Cardiac muscle cell (in vitro differentiated cells and primary cell): ENCODE data around the gene ANKRD33B. TPM values are rescaled to one million over a fixed set of nuclear protein-coding genes. Genes with fewer than 3 reads are reported as not detected.
"Not testable (repeated sequence)": the region's sequence is repeated elsewhere in the genome, so short reads cannot be mapped to it uniquely, and the experiment has no call there.

ENCODE experiments used
- DNase-seq, 2 donors: peaks; one replicate each; pipeline versions ENCODE4 v3.0.0 to v3.0.0-alpha.2; 2010 to 2017; ENCODE audit warnings: low read depth in 1 of 2, low spot score in 1 of 2
- H3K27ac ChIP-seq: fragments of 200-600 bp; sonication (generic); 2 replicates; pipeline ENCODE4 v1.5.1; 2016
- H3K27me3 ChIP-seq: fragments of 200-600 bp; sonication (generic); 2 replicates; pipeline ENCODE4 v1.6.0; 2016; ENCODE audit warnings: control low read depth
- H3K36me3 ChIP-seq: fragments of 200-600 bp; sonication (generic); 2 replicates; pipeline ENCODE4 v1.5.1; 2016; ENCODE audit warnings: control low read depth
- H3K4me1 ChIP-seq: fragments of 200-600 bp; sonication (generic); 2 replicates; pipeline ENCODE4 v1.8.1; 2017; ENCODE audit warnings: low read depth, mild to moderate bottlenecking, mixed run types
- H3K4me3 ChIP-seq: fragments of 200-600 bp; sonication (generic); 2 replicates; pipeline ENCODE4 v1.5.1; 2016; ENCODE audit warnings: mild to moderate bottlenecking
- H3K9me3 ChIP-seq: fragments of 200-600 bp; sonication (generic); 2 replicates; pipeline ENCODE4 v1.5.1; 2017; ENCODE audit warnings: low read depth, mild to moderate bottlenecking, control low read depth
- polyA plus RNA-seq: library from polyadenylated mRNA; unstranded; fragments of >200 nt; fragmentation: Nextera tagmentation; extraction: Ambion mirVana; gene quantifications from 2 replicates; pipeline ENCODE4 v1.2.1, GENCODE V29; 2016
- total RNA-seq: library from RNA; depleted of rRNA; stranded (reverse); fragments of >200 nt; gene quantifications from 2 replicates; pipeline ENCODE4 v1.2.3, GENCODE V29; 2016
- TF ChIP-seq, protein P1 (sequence below): IDR thresholded peaks from 2 replicates; pipeline ENCODE4 v1.5.1; 2012; ENCODE audit warnings: low read depth, mild to moderate bottlenecking, low read length

ANKRD33B gene
- total and polyA plus RNA-seq, 2 experiments from 2014 or later, result 5.7 to 14.8 TPM

DNA sequence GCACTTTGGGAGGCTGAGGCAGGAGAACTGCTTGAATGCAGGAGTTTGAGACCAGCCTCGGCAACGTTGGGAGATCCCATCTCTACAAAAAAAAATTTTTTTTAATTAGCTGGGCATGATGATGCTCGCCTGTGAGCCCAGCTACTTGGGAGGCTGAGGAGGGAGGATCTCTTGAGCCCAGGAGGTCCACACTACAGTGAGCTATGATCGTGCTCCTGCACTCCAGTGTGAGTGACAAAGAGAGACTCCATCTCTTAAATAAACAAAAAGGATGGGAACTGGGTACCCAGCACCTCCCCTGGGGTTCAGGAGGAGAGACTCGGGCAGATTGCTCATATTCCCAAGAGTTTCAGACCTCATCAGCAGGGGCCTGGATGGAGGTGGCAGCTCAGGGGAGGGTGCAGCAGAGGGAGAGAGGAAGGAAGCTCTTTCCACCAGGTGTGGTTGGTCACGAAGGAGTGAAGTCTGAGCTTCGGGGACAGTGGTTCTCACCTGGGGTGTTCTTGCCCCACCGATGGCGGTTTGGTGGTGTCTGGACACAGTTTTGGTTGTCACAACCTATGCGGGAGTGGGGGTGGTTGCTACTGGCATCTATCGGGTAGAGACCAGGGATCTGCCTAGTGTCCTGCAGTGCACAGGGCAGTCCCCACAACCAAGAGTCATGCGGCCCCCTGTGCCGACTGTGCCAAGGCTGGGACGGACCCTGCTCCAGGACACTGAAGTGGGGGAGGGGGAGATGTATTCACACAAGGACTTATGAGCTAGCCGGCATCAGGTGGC lies 72.7 kb downstream of the ANKRD33B start:
- TF ChIP-seq, protein P1, sequence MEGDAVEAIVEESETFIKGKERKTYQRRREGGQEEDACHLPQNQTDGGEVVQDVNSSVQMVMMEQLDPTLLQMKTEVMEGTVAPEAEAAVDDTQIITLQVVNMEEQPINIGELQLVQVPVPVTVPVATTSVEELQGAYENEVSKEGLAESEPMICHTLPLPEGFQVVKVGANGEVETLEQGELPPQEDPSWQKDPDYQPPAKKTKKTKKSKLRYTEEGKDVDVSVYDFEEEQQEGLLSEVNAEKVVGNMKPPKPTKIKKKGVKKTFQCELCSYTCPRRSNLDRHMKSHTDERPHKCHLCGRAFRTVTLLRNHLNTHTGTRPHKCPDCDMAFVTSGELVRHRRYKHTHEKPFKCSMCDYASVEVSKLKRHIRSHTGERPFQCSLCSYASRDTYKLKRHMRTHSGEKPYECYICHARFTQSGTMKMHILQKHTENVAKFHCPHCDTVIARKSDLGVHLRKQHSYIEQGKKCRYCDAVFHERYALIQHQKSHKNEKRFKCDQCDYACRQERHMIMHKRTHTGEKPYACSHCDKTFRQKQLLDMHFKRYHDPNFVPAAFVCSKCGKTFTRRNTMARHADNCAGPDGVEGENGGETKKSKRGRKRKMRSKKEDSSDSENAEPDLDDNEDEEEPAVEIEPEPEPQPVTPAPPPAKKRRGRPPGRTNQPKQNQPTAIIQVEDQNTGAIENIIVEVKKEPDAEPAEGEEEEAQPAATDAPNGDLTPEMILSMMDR, result no peak
- no peak overlapping the region for H3K4me3 ChIP-seq
- no peak for DNase-seq

GRCh38 chr5:10637944-10638343 lies 74.1 kb downstream of the ANKRD33B start:
- no peaks in the 10 kb centered on the region for H3K9me3 ChIP-seq
- H3K4me1 ChIP-seq, result no peaks in the 10 kb centered on the region
- no peak overlapping the region for H3K4me3 ChIP-seq
- no peak overlapping the region for H3K27ac ChIP-seq
- TF ChIP-seq, protein P1, result no peak
- no peak for DNase-seq
- H3K36me3 ChIP-seq, result no peaks in the 10 kb centered on the region
- no peaks in the 10 kb centered on the region for H3K27me3 ChIP-seq

More for the DNA sequence above, 72.7 kb downstream of the ANKRD33B start:
- H3K36me3 ChIP-seq, result no peaks in the 10 kb centered on the region
- H3K9me3 ChIP-seq, result no peaks in the 10 kb centered on the region
- no peak overlapping the region for H3K27ac ChIP-seq
- no peaks in the 10 kb centered on the region for H3K4me1 ChIP-seq
- no peaks in the 10 kb centered on the region for H3K27me3 ChIP-seq

DNA sequence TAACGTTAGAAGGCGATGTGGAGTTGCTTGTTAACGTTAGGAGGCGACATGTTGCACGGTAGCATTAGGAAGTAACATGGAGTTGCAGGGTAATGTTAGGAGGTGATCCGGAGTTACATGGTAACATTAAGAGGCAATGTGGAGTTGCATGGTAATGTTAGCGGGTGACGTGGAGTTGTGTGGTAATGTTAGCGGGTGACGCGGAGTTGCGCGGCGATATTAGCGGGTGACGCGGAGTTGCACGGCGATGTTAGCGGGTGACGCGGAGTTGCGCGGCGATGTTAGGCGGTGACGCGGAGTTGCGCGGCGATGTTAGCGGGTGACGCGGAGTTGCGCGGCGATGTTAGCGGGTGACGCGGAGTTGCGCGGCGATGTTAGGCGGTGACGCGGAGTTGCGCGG lies 74.9 kb downstream of the ANKRD33B start:
- not testable (repeated sequence) for H3K4me1 ChIP-seq, H3K27ac ChIP-seq, H3K27me3 ChIP-seq, H3K9me3 ChIP-seq, DNase-seq, H3K4me3 ChIP-seq, H3K36me3 ChIP-seq

GRCh38 chr5:10639846-10640368 lies 76.0 kb downstream of the ANKRD33B start:
- no peak overlapping the region for H3K27ac ChIP-seq
- H3K4me1 ChIP-seq, result no peaks in the 10 kb centered on the region
- H3K4me3 ChIP-seq, result no peak overlapping the region
- DNase-seq, result no peak
- no peaks in the 10 kb centered on the region for H3K9me3 ChIP-seq
- no peaks in the 10 kb centered on the region for H3K27me3 ChIP-seq
- no peaks in the 10 kb centered on the region for H3K36me3 ChIP-seq
- TF ChIP-seq, protein P1, result no peak

DNA sequence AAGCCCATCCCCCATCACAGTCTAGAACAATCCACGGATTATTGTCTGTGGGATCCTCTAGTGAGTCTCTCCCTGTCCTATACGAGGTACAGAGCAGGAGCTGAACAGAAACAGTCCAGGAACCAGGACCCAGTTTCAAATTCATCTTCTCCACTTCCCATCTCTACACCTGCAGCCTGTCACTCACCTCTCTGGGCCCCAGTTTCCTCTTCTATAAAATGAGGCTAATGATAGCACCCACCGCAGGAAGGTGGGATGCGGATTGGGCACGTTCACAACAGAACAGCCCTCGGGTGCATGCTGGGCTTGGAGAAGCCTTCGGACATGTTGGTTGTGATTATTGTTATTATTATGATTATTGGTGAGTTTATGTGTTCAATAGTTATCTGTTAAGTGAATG lies 78.5 kb downstream of the ANKRD33B start:
- Histone ChIP-seq H3K27ac (no peak overlapping the region), H3K36me3 (no peaks in the 10 kb centered on the region), H3K27me3 (no peaks in the 10 kb centered on the region), H3K9me3 (no peaks in the 10 kb centered on the region), H3K4me1 (no peaks in the 10 kb centered on the region), H3K4me3 (no peak overlapping the region)
- TF ChIP-seq, protein P1, result no peak
- no peak for DNase-seq

GRCh38 chr5:10644192-10644591 lies 80.3 kb downstream of the ANKRD33B start:
- Histone ChIP-seq H3K9me3 (no peaks in the 10 kb centered on the region), H3K4me1 (no peaks in the 10 kb centered on the region), H3K27ac (no peak overlapping the region), H3K27me3 (no peaks in the 10 kb centered on the region), H3K4me3 (no peak overlapping the region), H3K36me3 (no peaks in the 10 kb centered on the region)
- TF ChIP-seq, protein P1, result no peak
- no peak for DNase-seq
